Measurements from ENCODE around the gene SPAG17.

- no peak for TF ChIP-seq POLR2AphosphoS5 (IDR thresholded peaks at IDR 0.05; ENCODE audit: low read depth, low read length)
- TF ChIP-seq REST (IDR thresholded peaks at IDR 0.05; ENCODE audit: insufficient read depth in 1 of 2, low read depth in 2 of 2, low read length in 2 of 2) = no peak
- no peak for TF ChIP-seq SIN3A (IDR thresholded peaks at IDR 0.05; ENCODE audit: borderline replicate concordance, insufficient read depth, low read length)
- no peak for TF ChIP-seq TAF1 (IDR thresholded peaks at IDR 0.05; ENCODE audit: borderline replicate concordance, insufficient read depth, low read length)
- TF ChIP-seq FOXP2 (optimal IDR thresholded peaks at IDR 0.05; ENCODE audit: borderline replicate concordance, extremely low read depth, extremely low read length, insufficient read depth) = no peak
Measured at GRCh38 chr1:118200836-118201235, 15.8 kb upstream of the SPAG17 start.
